ENCODE data around the gene GMDS.

Gene GMDS

DNA sequence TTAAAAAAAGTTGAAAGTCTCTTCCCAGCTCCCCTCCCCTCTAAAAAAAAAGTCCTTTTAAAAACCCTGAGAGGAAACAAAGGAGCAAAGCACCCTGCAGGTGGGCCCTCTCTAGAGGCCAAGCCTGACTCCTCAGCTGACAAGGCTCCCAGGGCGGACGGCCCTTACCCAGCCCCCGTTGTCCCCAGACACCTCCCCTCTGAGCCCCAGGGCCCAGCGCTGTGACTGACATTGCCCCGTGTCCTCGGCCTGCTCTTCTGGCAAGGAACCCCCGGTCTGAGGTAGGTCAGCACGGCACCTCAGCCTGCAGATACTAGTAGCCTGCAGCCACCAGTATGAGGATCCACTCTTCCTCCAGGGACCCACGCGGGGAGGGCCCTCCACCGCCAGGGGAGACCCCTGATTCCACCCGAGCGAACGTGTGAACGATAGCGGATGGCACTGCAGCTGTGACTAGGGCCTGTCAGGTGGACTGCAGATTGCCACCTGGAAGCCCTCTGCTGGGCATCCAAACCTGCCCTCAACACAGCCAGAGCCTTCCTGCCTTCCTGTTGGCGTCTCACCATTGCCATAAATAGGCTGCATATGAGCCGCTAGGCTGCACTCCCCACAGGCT is 601.5 kb downstream of the GMDS start:
- DNase-seq (ENCODE audit: low read depth): no peak
- TF ChIP-seq, protein P1, sequence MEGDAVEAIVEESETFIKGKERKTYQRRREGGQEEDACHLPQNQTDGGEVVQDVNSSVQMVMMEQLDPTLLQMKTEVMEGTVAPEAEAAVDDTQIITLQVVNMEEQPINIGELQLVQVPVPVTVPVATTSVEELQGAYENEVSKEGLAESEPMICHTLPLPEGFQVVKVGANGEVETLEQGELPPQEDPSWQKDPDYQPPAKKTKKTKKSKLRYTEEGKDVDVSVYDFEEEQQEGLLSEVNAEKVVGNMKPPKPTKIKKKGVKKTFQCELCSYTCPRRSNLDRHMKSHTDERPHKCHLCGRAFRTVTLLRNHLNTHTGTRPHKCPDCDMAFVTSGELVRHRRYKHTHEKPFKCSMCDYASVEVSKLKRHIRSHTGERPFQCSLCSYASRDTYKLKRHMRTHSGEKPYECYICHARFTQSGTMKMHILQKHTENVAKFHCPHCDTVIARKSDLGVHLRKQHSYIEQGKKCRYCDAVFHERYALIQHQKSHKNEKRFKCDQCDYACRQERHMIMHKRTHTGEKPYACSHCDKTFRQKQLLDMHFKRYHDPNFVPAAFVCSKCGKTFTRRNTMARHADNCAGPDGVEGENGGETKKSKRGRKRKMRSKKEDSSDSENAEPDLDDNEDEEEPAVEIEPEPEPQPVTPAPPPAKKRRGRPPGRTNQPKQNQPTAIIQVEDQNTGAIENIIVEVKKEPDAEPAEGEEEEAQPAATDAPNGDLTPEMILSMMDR (IDR thresholded peaks at IDR 0.05; ENCODE audit: insufficient read depth, low read depth, low read length, missing control alignments): no peak
- no peak overlapping the region for H3K4me3 ChIP-seq (ENCODE audit: low read depth, low read length)

DNA sequence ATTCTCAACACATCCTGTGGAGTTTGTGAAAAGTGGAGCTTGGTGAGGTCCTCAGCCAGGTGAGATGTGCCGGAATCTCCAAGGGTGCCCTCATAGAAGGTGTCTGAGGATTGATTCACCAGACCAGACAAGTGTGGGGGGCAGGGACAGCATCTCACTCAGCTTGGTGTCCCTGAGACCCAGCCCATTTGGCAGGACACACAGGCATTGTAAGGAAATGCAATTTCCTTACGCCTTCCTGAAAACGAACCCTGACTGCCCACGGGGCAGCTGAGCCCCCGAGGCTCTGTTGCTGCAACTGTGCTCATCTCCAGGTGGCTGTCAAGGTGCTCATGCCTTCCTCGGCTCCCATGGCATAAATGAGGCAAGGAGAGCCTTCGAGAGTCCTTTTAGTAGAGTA is 602.3 kb downstream of the GMDS start:
- TF ChIP-seq, protein P1 (IDR thresholded peaks at IDR 0.05; ENCODE audit: insufficient read depth, low read depth, low read length, missing control alignments): no peak
- DNase-seq (ENCODE audit: low read depth): no peak

DNA sequence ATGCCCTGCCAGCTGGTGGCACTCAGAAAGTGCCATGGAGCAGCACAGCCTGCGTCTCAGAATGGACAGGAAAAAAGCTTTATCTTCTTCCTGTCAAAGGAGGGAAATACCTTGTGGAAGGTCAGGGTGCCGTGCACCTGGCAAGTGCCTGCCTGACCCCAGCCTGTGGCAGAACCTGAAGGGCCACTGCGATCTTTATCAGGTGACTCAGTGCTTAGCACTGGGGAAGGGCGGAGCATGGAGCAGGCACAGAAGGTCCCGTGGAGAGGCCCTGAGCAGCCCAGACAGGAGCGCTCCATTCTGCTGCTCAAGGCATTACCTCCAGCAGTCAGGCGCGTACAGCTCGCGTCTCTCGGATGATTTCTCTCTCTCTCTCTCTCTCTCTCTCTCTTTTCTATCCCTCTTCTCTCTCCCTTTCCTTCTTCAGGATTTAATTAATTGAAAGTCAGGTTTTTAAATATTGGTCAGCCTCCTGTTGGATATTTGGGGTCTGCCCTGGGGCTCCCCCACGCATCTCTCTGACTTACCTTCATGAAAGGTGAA is 604.0 kb downstream of the GMDS start:
- DNase-seq (ENCODE audit: low read depth): no peak

More for the DNA sequence above, 602.3 kb downstream of the GMDS start:
- no peak overlapping the region for H3K4me3 ChIP-seq (ENCODE audit: low read depth, low read length)

DNA sequence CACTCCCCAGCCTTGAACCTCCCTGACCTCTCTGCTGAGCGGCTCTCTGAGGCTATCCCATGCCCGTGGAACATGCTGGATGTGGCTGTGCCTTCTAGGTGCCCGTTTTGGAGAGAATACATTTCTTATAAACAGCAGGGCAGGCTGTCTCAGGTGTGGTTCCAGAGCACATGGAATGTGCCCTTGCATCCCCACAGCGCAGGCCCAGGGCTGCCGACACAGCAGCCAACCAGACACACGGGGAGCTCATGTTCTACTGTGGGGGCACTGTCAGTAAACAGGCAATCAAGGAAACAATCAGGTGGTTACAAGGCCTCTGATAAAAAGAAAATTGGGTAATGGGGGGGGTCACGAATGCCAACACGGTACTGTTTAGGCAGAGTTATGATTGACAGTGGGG is 604.9 kb downstream of the GMDS start:
- DNase-seq (ENCODE audit: low read depth): no peak
- TF ChIP-seq, protein P1 (IDR thresholded peaks at IDR 0.05; ENCODE audit: insufficient read depth, low read depth, low read length, missing control alignments): no peak
- no peak overlapping the region for H3K4me3 ChIP-seq (ENCODE audit: low read depth, low read length)

More for the DNA sequence above, 604.0 kb downstream of the GMDS start:
- TF ChIP-seq, protein P1 (IDR thresholded peaks at IDR 0.05; ENCODE audit: insufficient read depth, low read depth, low read length, missing control alignments): no peak
- no peak overlapping the region for H3K4me3 ChIP-seq (ENCODE audit: low read depth, low read length)

DNA sequence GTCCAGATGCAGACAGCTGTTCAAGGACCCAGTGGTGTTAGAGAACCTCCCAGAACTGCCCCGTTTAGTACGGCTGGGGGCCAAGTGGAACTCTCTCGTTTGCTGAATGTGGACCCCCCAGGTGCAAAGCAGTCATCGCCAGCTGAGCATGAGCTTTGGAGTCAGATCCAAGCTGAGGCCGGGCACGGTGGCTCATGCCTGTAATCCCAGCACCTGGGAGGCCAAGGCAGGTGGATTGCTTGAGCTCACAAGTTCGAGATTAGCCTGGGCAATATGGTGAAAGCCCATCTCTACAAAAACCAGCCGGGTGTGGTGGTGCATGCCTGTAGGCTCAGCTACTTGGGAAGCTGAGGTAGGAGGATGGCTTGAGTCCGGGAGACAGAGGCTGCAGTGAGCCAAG is 606.0 kb downstream of the GMDS start:
- DNase-seq (ENCODE audit: low read depth): no peak
- TF ChIP-seq, protein P1 (IDR thresholded peaks at IDR 0.05; ENCODE audit: insufficient read depth, low read depth, low read length, missing control alignments): no peak
- H3K4me3 ChIP-seq (ENCODE audit: low read depth, low read length): no peak overlapping the region

DNA sequence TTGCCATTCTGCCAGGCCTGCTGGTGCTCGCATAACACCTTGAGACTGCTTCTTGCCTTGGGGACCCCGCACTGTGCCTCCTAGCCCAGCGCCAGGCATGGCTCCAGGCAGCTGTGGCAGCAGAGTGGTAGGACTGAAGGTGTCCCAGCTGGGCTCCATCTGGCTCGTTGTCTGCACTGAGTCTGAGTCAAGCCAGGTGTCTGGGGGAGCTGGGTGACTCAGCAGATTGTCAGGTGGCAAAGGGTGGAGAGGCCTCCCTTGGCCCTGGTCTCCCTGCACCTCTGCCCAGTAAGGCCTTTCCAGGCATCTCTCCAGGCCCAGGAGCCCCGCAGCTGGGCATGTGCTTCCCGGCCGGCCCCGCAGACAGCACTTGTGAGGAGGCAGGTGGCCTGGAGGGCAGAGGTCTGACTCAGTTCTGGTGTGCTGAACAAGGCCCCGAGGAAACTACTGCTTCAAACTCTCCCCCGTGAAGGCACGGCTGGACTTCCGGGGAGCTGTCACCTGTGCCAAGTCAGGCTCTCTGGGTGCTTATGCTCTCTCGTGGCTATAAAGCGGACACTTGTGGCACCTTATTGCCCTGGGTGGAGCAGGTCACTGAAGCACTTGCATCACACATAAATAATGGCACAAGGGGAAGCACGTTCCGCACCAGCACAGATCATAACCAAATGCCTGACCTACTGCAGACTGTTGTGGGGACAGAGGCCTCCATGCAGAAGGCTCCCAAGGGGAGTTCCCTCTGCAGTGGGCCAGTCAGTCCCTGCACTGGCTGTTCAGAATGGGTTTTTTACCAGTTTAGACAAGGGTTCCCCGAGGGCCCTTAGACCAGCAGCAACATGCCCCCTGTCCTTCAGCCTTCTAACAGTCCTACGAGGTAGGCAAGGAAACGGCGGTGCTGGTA is 608.2 kb downstream of the GMDS start:
- TF ChIP-seq, protein P1 (IDR thresholded peaks at IDR 0.05; ENCODE audit: insufficient read depth, low read depth, low read length, missing control alignments): no peak
- no peak overlapping the region for H3K4me3 ChIP-seq (ENCODE audit: low read depth, low read length)
- DNase-seq (ENCODE audit: low read depth): no peak
